ENCODE results near the gene POMGNT1. TPM values are rescaled to one million over a fixed set of nuclear protein-coding genes. Genes with fewer than 3 reads are reported as not detected.
"Not testable (repeated sequence)": the region's sequence is repeated elsewhere in the genome, so short reads cannot be mapped to it uniquely, and the experiment has no call there.

Gene POMGNT1
- total RNA-seq, 4 donors from 2014 or later: 23.9 to 36.7 (median 28.1) TPM

DNA sequence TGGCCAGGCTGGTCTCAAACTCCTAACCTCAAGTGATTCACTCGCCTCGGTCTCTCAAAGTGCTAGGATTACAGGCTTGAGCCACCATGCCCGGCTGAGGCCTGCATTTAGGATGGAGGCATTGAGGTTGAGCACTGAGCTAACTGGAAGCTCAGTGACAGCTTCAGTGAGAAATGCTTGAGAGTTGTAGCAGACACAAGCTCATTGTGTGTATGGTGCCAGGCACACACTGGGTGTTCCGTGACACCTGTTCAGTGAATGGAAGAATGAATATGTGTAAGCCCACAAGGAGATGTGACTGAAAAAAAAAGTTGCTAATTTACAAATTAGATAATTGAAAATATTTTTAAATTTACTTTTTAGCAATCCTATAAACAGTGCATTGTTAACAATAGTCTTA lies 26.7 kb upstream of the POMGNT1 start:
- WGBS, 2 donors: 69 to 95% methylated on average over 2 to 4 of the region's 4 CpGs

GRCh38 chr1:46223472-46223943 lies 25.3 kb upstream of the POMGNT1 start:
- 0 to 6% methylated on average over 3 to 6 of the region's 6 CpGs for whole genome bisulfite sequencing, 2 donors
- intact Hi-C loops (cut with DNase I): loop anchor here (5.0 kb wide), 1 partner anchor 41 kb away; no protein-coding TSS in a partner anchor
- H3K9me3 ChIP-seq: no peaks in the 10 kb centered on the region

More for the DNA sequence above, 26.7 kb upstream of the POMGNT1 start:
- no peak for TF ChIP-seq POLR2A (IDR thresholded peaks at IDR 0.05)
- TF ChIP-seq, protein P1, sequence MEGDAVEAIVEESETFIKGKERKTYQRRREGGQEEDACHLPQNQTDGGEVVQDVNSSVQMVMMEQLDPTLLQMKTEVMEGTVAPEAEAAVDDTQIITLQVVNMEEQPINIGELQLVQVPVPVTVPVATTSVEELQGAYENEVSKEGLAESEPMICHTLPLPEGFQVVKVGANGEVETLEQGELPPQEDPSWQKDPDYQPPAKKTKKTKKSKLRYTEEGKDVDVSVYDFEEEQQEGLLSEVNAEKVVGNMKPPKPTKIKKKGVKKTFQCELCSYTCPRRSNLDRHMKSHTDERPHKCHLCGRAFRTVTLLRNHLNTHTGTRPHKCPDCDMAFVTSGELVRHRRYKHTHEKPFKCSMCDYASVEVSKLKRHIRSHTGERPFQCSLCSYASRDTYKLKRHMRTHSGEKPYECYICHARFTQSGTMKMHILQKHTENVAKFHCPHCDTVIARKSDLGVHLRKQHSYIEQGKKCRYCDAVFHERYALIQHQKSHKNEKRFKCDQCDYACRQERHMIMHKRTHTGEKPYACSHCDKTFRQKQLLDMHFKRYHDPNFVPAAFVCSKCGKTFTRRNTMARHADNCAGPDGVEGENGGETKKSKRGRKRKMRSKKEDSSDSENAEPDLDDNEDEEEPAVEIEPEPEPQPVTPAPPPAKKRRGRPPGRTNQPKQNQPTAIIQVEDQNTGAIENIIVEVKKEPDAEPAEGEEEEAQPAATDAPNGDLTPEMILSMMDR (IDR thresholded peaks at IDR 0.05): no peak
- intact Hi-C loops (cut with DNase I): loop anchor here (5.0 kb wide), 1 partner anchor 43 kb away; no protein-coding TSS in a partner anchor
- H3K27me3 ChIP-seq: no peaks in the 10 kb centered on the region
- H3K27ac ChIP-seq: no peak overlapping the region
- H3K9me3 ChIP-seq: no peaks in the 10 kb centered on the region
- DNase-seq: no peak
- H3K4me3 ChIP-seq: no peak overlapping the region
- H3K4me1 ChIP-seq: peaks cover 0 to 12% (median 0%) of the 10 kb centered on the region in 3 donors
- H3K36me3 ChIP-seq: peaks cover 0 to 15% (median 0%) of the 10 kb centered on the region in 3 donors

GRCh38 chr1:46223055-46223454 lies 24.8 kb upstream of the POMGNT1 start:
- not testable (repeated sequence) for H3K27ac ChIP-seq, H3K4me3 ChIP-seq, H3K9me3 ChIP-seq, H3K27me3 ChIP-seq, DNase-seq
- peaks cover 0 to 29% (median 5%) of the 10 kb centered on the region in 3 donors for H3K4me1 ChIP-seq
- 49 to 73% methylated on average over 9 to 11 of the region's 11 CpGs for WGBS, 2 donors
- peaks cover 0 to 17% (median 0%) of the 10 kb centered on the region in 3 donors for H3K36me3 ChIP-seq
- intact Hi-C loops (cut with DNase I): loop anchor here (5.0 kb wide), 1 partner anchor 41 kb away; no protein-coding TSS in a partner anchor

More at GRCh38 chr1:46223472-46223943, 25.3 kb upstream of the POMGNT1 start:
- Histone ChIP-seq H3K4me1 (peaks cover 0 to 26% (median 5%) of the 10 kb centered on the region in 3 donors), H3K4me3 (no peak overlapping the region), H3K27me3 (no peaks in the 10 kb centered on the region), H3K36me3 (peaks cover 0 to 17% (median 0%) of the 10 kb centered on the region in 3 donors), H3K27ac (no peak overlapping the region)
- no peak for DNase-seq
- TF ChIP-seq POLR2A (IDR thresholded peaks at IDR 0.05): no peak
- TF ChIP-seq, protein P1 (IDR thresholded peaks at IDR 0.05): peak; percentile 56 to 94 (median 94)

GRCh38 chr1:46221749-46222148 lies 23.5 kb upstream of the POMGNT1 start:
- no peaks in the 10 kb centered on the region for H3K27me3 ChIP-seq
- TF ChIP-seq POLR2A (IDR thresholded peaks at IDR 0.05): no peak
- TF ChIP-seq, protein P1 (IDR thresholded peaks at IDR 0.05): no peak
- H3K36me3 ChIP-seq: peaks cover 0 to 17% (median 0%) of the 10 kb centered on the region in 3 donors
- H3K9me3 ChIP-seq: no peaks in the 10 kb centered on the region
- H3K27ac ChIP-seq: no peak overlapping the region
- H3K4me1 ChIP-seq: peaks cover 0 to 37% (median 5%) of the 10 kb centered on the region in 3 donors
- WGBS, 2 donors: no CpG with 5 or more reads among the region's 4 CpGs
- DNase-seq: no peak
- H3K4me3 ChIP-seq: no peak overlapping the region
- intact Hi-C loops (cut with DNase I): loop anchor here (2.0 to 5.0 kb wide), 2 partner anchors 39 to 185 kb away; no protein-coding TSS in a partner anchor

GRCh38 chr1:46220808-46221207 lies 22.6 kb upstream of the POMGNT1 start:
- DNase-seq: no peak
- intact Hi-C loops (cut with DNase I): loop anchor here (2.0 to 5.0 kb wide), 2 partner anchors 39 to 184 kb away; no protein-coding TSS in a partner anchor
- Histone ChIP-seq H3K9me3 (no peaks in the 10 kb centered on the region), H3K4me3 (no peak overlapping the region), H3K36me3 (peaks cover 0 to 17% (median 0%) of the 10 kb centered on the region in 3 donors), H3K27ac (no peak overlapping the region), H3K4me1 (peaks cover 0 to 37% (median 5%) of the 10 kb centered on the region in 3 donors), H3K27me3 (no peaks in the 10 kb centered on the region)
- WGBS, 2 donors: 82 to 83% methylated on average over 3 of the region's 3 CpGs
- TF ChIP-seq POLR2A (IDR thresholded peaks at IDR 0.05): no peak
- TF ChIP-seq, protein P1 (IDR thresholded peaks at IDR 0.05): no peak

All from esophagus squamous epithelium (tissue), 5 donors.